PFSK-1 (cell line): ENCODE measurements around the gene DLX1.

ENCODE experiments used
- POLR2AphosphoS5 ChIP-seq: IDR thresholded peaks from 2 replicates; pipeline ENCODE4 v1.6.1; 2012; ENCODE audit warnings: low read depth, mild to moderate bottlenecking, control low read depth, low read length, moderate library complexity
- REST ChIP-seq, 2 experiments: IDR thresholded peaks; 2 replicates each; pipeline versions ENCODE4 v1.6.1 to v1.8.0; 2011 to 2012; ENCODE audit warnings: low read depth in 2 of 2, low read length in 2 of 2, control low read depth in 1 of 2, inconsistent platforms in 1 of 2, mild to moderate bottlenecking in 1 of 2, moderate library complexity in 1 of 2; ENCODE audit not compliant: insufficient read depth in 1 of 2
- SIN3A ChIP-seq: IDR thresholded peaks from 2 replicates; pipeline ENCODE4 v1.6.1; 2012; ENCODE audit warnings: mild to moderate bottlenecking, low read length, moderate library complexity, borderline replicate concordance; ENCODE audit not compliant: insufficient read depth
- TAF1 ChIP-seq: IDR thresholded peaks from 2 replicates; pipeline ENCODE4 v1.6.1; 2012; ENCODE audit warnings: low read length, control low read depth, borderline replicate concordance; ENCODE audit not compliant: insufficient read depth

DNA sequence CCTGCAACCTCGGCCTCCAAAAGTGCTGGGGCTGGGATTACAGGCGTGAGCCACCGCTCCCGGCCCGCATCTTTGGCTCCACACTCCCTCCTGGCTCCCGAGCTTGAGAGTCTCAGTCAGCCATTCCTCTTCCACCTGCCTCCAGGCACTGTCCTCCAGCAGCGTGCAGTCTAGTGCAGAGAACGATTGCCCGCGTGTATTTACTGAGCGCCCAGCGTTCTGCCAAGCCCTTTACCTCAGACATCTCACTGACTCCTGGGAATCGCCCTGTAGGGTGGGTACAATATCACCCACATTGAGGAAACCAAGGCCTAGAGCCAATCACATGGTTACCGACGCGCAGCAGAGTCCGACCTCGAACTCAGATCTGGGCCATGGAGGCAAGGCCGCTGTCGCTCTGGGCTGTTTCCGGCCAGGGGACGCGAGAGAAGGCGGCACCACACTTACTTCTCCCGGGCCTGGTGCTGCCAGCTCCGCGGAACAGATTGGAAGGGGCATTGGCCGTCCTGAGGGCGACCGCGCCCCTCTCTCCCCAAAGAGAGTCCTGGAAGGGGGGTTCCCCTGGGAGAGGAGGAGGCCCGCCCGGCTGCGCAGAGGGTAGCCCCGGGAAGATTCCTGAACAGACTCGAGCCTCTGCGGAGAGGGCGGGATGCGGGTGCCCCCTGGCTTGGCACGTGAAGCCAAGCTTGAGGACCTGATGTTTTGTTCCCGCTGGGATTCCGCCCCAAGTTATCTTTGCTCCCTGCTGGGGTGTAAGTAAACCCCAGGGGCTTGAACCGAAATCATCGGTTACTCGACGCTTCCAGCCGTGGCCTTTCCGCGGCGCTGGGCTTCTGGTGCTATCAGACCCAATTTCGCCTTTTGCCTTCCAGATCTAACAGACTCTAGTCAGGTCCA lies 22.6 kb downstream of the DLX1 start:
- TF ChIP-seq TAF1 (no peak), SIN3A (no peak), REST (IDR thresholded peaks at IDR 0.05; ENCODE audit: insufficient read depth in 1 of 2, low read depth in 2 of 2, low read length in 2 of 2) (no peak), POLR2AphosphoS5 (no peak)
